Measurements from ENCODE around the gene BICDL1. TPM values are rescaled to one million over a fixed set of nuclear protein-coding genes. Genes with fewer than 3 reads are reported as not detected.

Gene BICDL1
- total RNA-seq, 1 experiment from 2014 or later = 18.2 TPM

GRCh38 chr12:119964123-119964522 is 24.9 kb upstream of the BICDL1 start:
- ChIA-PET RAD21 (ENCODE audit: low non-redundant PET in 1 of 2, low total read pairs in 2 of 2, uncharacterized antibody in 2 of 2, unreplicated experiment in 2 of 2) (no interaction called here), CTCF (no interaction called here), POLR2A (no interaction called here)
- Histone ChIP-seq H4K20me1 (ENCODE audit: insufficient read depth) (no peaks in the 10 kb centered on the region), H3K4me1 (ENCODE audit: control insufficient read depth in 1 of 2, insufficient read depth in 2 of 2, low read length in 2 of 2) (no peaks in the 10 kb centered on the region), H3K9me3 (ENCODE audit: control insufficient read depth in 1 of 2, insufficient read depth in 1 of 2, low read depth in 1 of 2, low read length in 2 of 2) (no peaks in the 10 kb centered on the region), H3K9me2 (ENCODE audit: insufficient read depth) (no peaks in the 10 kb centered on the region), H3K4me2 (ENCODE audit: low read length) (no peak overlapping the region), H3K27ac (ENCODE audit: low read depth, low read length) (no peak overlapping the region), H3K9ac (ENCODE audit: low read length) (no peak overlapping the region), H3K36me3 (ENCODE audit: control insufficient read depth in 1 of 2, insufficient read depth in 2 of 2, low read length in 2 of 2) (no peaks in the 10 kb centered on the region), H2AFZ (ENCODE audit: low read depth, low read length, poor library complexity, severe bottlenecking) (no peak overlapping the region), H3K79me2 (ENCODE audit: insufficient read depth, low read length) (no peaks in the 10 kb centered on the region), H3K27me3 (ENCODE audit: insufficient read depth, low read length) (no peaks in the 10 kb centered on the region), H3K4me3 (replicated peaks in 1 of 2; ENCODE audit: low read depth in 1 of 2, low read length in 2 of 2) (no peak overlapping the region)
- DNase-seq (ENCODE audit: low read depth, low spot score) (no peak), ATAC-seq (no peak)
- TF ChIP-seq SP1 (IDR thresholded peaks at IDR 0.05; ENCODE audit: low read depth) (no peak), CTCF (IDR thresholded peaks at IDR 0.05 in 2 of 3, conservative IDR thresholded peaks at IDR 0.05 in 1 of 3; ENCODE audit: borderline replicate concordance in 1 of 3, insufficient read depth in 1 of 3, low read depth in 2 of 3, low read length in 2 of 3) (no peak), ZFX (IDR thresholded peaks at IDR 0.05) (no peak), RAD21 (IDR thresholded peaks at IDR 0.05; ENCODE audit: low read depth) (no peak), EGR1 (IDR thresholded peaks at IDR 0.05; ENCODE audit: low read depth) (no peak), TCF7L2 (IDR thresholded peaks at IDR 0.05; ENCODE audit: borderline replicate concordance, extremely low read depth, insufficient read depth, insufficient read length) (no peak), SRF (IDR thresholded peaks at IDR 0.05; ENCODE audit: low read depth) (no peak), POLR2AphosphoS5 (IDR thresholded peaks at IDR 0.05; ENCODE audit: low read depth, low read length) (no peak), ELF1 (IDR thresholded peaks at IDR 0.05; ENCODE audit: borderline replicate concordance, low read depth) (no peak), FOSL1 (IDR thresholded peaks at IDR 0.05; ENCODE audit: low read depth) (no peak), JUND (IDR thresholded peaks at IDR 0.05) (no peak)
- no TSS peak for BruUV-seq (replicated peaks)
- intact Hi-C loops (cut with micrococcal nuclease) = no loop called here

GRCh38 chr12:119964929-119965328 is 24.1 kb upstream of the BICDL1 start:
- H3K36me3 ChIP-seq (ENCODE audit: control insufficient read depth in 1 of 2, insufficient read depth in 2 of 2, low read length in 2 of 2) = no peaks in the 10 kb centered on the region
- RAD21 ChIA-PET (ENCODE audit: low non-redundant PET in 1 of 2, low total read pairs in 2 of 2, uncharacterized antibody in 2 of 2, unreplicated experiment in 2 of 2) = no interaction called here
- H3K9ac ChIP-seq (ENCODE audit: low read length) = no peak overlapping the region
- no peaks in the 10 kb centered on the region for H3K4me1 ChIP-seq (ENCODE audit: control insufficient read depth in 1 of 2, insufficient read depth in 2 of 2, low read length in 2 of 2)
- H3K4me2 ChIP-seq (ENCODE audit: low read length) = no peak overlapping the region
- POLR2A ChIA-PET = no interaction called here
- CTCF ChIA-PET = no interaction called here
- no peaks in the 10 kb centered on the region for H3K79me2 ChIP-seq (ENCODE audit: insufficient read depth, low read length)
- H3K4me3 ChIP-seq (replicated peaks in 1 of 2; ENCODE audit: low read depth in 1 of 2, low read length in 2 of 2) = no peak overlapping the region
- BruUV-seq (replicated peaks) = no TSS peak
- intact Hi-C loops (cut with micrococcal nuclease) = no loop called here
- no peak for TF ChIP-seq MAX (IDR thresholded peaks at IDR 0.05)
- TF ChIP-seq ELF1 (IDR thresholded peaks at IDR 0.05; ENCODE audit: borderline replicate concordance, low read depth) = no peak
- no peak for TF ChIP-seq ATF3 (IDR thresholded peaks at IDR 0.05)
- no peak for TF ChIP-seq POLR2A (IDR thresholded peaks at IDR 0.05; ENCODE audit: borderline replicate concordance, extremely low read depth, insufficient read depth, insufficient read length)
- no peak for TF ChIP-seq SIN3A (IDR thresholded peaks at IDR 0.05; ENCODE audit: low read depth)
- no peak overlapping the region for H3K27ac ChIP-seq (ENCODE audit: low read depth, low read length)
- H2AFZ ChIP-seq (ENCODE audit: low read depth, low read length, poor library complexity, severe bottlenecking) = no peak overlapping the region
- no peak for ATAC-seq
- no peaks in the 10 kb centered on the region for H3K9me2 ChIP-seq (ENCODE audit: insufficient read depth)
- no peaks in the 10 kb centered on the region for H4K20me1 ChIP-seq (ENCODE audit: insufficient read depth)
- no peak for DNase-seq (ENCODE audit: low read depth, low spot score)
- H3K9me3 ChIP-seq (ENCODE audit: control insufficient read depth in 1 of 2, insufficient read depth in 1 of 2, low read depth in 1 of 2, low read length in 2 of 2) = no peaks in the 10 kb centered on the region
- H3K27me3 ChIP-seq (ENCODE audit: insufficient read depth, low read length) = no peaks in the 10 kb centered on the region
